GM18870 (cell line): ENCODE data around the gene CYP17A1.
A peak's percentile ranks its signal among the peaks of the same experiment; 100 is the strongest.

Experiments
- ATAC-seq: cut with Tn5 transposase; IDR thresholded peaks from one replicate; pipeline ENCODE4 v1.9.1; 2021; ENCODE audit warnings: moderate library complexity; ENCODE audit not compliant: unreplicated experiment

Gene CYP17A1

GRCh38 chr10:102811346-102811745 is 25.9 kb downstream of the CYP17A1 start:
- ATAC-seq = no peak

DNA sequence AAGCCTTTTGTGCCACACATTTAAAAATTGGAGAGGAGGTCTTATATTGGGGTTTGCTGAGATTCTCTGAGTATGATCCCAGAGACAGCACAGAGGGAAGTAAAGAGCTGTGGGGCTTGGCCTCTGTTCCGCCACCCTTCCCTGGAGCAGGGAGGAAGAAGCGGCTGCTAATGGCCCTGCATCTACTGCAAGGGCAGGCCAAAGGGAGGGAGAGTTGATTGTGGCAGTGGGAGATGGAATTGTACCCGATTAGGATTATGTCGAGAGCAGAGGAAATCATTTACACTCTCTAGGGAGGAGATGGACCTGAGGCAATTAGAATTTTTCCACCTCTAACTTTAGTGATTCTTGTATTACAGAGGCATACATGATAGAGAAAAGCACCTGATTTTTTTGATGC is 28.8 kb downstream of the CYP17A1 start:
- ATAC-seq = no peak

DNA sequence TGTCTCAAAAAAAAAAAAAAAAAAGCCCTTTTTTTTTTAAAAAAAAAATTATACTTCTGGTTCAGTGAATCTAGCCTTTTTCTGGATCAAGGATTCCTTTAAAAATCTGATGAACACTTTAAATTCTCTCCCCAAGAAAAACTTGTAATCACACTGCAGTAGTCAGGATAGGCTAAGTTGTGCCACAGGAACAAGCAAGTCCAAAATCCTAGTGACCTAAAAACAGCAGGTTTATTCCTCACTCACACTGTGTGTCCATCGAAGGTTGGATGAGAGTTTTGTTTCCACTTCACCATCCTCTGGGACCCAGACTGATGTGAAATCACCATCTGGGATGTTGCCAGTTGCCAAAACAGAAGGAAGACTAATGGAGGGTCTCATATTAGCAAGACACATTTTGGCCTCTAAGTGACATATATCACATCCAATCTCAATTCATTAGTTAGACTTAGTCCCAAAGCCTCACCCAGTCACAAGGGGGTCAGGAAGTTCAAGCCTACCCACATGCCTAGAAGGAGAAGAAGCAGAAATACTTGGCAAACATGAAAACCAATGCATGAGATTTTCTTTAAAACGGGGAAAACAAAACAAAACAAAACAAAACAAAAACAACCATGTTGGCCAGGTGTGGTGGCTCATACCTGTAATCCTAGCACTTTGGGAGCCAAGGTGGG is 32.7 kb downstream of the CYP17A1 start:
- ATAC-seq = no peak

- no peak for ATAC-seq
Observed at GRCh38 chr10:102802920-102803534, 34.2 kb downstream of the CYP17A1 start.

DNA sequence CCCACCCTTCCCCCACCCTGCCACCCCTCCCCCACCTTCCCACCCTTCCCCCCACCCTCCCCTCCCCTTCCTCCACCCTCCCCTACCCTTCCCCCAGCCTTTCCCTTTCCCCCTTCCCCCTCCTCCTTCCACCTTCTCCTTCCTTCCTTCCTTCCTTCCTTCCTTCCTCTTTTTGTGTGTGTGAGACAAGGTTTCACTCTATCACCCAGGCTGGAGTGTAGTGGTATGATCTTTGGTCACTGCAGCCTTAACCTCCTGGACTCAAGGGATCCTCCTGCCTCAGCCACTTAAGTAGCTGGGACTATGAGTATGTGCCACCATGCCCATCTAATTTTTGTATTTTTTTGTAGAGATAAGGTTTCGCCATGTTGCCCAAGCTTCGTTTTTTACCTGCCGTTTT is 35.2 kb downstream of the CYP17A1 start:
- ATAC-seq = no peak

DNA sequence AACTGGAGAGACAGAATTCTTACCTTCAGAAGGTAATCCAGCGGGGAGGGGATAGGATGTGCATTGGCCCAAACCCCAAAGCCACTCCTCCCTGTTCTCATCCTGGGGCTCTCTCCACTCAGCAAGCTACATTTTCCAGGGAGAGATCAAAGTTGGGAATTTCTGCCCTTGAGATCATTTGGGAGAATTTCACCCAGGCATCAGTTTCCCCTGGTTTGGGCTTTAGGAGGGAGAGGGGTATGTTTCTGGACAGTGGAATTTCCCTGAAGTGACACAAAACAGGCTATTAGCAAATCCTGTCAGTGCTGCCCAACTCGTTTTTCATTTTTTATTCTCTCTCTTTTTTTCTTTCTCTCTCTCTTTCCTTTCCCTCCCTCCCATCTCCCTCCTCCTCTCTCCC is 35.7 kb downstream of the CYP17A1 start:
- no peak for ATAC-seq

DNA sequence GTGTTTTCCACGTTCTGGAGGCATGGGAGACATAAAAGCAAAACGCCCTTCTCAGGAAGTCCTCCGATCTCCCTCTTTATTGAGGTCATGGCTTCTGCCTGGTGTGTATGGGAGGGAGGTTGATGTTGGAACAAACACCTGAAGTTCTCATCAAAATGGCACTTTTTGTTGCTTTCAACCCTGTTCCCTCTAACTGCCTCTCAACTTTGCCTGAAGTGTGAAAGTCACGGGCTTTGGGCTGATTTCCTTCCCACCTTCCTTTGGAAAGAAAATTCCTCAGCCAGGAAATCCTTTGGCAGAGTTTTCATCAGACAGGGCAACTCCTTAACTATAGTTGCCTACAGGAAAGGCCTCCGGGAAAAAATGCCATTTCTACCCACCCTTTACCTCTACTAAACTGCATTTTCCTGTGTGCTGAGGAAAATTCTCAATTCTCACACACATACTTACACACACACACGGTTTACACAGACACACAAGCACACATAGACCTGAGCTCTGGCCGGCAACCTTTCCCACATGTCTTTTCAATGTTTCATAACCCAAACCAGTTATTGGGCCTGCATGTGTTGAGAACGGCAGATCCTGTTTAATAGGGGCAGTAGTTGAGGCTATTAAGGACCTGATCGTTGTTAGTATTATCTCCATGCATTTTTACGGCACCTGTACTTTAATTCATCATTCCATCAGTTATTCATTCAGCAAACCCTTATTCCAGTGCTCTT is 36.4 kb downstream of the CYP17A1 start:
- no peak for ATAC-seq

DNA sequence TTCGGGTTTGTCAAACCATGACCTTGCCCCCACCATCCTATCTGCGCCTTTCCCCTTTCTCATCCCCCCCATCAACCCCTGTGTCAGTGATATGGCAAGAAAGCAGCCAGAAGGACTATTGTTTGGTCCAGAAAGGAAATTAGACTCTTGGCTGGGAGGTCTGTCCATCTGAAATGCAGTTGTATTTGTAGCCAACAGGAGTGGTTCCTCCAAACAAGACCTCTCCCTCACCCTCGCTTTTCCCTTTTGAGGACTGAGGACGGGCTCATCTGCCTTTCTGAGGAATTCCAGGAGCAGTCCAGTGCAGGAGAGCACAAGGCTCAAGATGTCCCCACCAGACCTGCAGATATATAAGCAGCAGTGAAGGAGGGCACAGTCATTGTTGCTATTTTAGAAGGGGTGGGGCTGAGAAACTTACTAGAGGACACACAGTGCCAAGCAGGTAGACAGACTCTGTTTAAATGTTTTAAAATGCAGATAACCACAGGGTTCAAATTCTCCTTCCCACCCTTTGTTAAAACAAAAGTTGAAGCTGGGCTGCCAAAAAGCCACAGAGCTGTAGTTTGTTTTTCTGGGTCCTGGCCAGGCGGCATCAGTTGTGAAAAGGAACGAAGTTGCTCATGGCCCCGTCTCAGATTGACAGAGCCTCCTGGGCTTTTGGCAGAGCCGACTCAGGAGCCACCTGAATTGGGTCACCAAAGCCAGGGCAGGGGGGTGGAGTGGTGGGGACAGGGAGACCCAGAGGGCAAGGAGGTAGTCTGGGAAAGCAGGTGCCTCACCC is 37.3 kb downstream of the CYP17A1 start:
- ATAC-seq = no peak

DNA sequence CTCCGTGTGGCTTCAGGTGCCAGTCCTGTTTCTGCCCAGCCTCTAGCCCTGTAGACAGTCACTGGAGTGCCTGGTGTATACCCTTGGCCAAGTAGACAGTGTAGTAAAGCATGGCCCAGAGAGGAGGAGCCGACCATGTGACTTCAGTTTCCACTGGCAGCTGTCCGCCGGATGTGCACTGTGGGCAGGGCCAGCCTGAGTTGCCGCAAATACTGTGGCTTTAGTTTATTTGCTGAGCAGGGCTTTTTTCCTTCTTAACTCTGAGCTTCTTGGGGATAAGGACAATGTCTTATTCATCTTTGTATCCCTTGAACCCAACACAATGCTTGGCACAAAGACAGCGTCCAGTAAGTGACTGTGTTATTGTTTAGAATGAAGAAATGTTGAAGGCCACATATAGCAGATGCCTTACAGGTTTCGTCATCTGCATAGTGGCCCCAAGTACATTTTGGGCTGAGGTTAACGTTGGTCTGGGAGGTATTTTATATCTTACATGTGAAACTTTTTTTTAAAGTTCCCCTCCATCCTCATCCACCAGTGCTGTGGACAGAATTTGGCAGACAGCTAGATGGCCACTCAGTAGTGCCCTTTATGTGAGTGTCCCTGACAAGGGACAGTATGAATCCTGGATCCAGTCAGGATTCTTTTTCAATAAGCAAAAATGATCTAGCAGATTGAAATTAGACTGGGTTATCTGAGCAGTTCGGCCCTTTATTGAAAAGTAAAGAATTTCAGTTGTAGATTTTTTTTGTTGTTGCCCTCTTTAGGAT is 40.6 kb downstream of the CYP17A1 start:
- peak; percentile 98 for ATAC-seq

DNA sequence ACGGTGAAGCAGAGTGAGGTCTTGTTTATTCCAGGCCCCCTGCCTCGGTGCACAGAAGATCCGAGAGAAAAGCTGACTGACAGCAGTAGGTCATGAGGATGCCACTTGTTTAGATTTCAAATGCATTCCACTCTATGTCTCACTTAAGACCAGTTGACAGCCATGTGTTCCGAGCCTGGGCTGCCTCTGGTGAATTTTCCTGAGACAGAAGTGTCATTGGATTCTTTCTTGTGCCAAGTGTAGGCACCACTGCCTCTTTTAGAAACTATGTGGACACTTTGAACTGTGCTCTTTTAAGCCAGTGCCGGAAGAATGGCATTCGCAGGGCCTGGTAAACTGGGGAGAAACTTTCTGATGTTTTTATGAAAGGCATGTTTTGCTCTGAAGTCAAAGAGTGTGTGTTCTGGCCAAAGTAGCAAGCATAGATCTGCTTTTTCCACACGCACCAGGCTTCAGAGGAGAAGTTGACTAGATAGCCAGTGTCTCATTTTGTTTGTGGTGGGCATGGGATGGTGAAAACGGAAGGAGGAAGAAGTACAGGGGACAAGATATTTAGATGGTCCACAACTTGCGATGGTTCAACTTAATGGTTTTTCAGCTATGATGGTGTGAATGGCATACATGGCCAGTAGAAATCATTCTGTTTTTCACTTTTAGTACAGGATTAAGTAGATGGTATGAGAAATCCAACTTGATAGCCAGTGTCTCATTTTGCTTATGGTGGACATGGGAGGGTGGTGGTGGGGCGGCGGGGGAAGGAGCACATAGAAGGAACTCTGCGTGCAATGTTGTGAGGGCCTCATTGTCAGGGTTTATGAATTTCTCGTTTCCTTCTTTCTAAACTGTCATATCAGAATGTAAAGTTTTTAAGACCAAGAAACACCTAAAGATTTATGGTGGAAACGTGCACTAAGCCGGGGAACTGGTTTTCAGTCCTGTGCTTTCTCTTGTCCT is 41.5 kb downstream of the CYP17A1 start:
- ATAC-seq = no peak

DNA sequence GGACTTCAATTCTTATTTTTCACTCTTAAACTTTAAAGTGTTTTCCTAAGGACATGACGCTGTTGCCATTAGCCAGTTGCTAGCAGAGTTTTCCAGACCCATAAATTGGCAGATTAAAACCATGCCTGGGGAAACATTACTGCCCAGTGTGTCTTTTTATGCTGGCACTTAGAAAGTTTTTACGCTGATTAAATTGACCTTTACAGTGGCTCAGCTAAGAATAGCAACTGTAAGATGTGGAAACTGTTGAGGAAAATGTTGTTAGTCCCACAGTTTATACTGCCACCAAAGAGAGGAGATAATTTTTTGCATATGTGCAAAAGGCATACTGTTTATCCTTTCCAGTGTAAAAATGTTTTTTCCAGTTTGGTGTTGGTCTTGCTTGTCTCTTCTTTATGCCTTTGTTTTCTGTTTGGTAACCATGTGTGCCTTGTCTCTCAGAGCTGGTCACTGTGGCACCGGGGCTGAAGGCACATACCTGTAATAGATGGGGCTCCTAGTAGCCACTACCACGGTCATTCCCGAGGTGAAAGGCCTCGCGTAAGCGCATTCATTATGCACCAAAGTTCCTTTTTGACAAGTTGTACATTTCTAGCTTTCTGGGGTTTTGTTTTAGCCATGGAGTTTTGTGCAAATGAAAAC is 45.3 kb downstream of the CYP17A1 start:
- ATAC-seq = no peak

- ATAC-seq = no peak
Observed at GRCh38 chr10:102785818-102786217, 51.4 kb downstream of the CYP17A1 start.

- ATAC-seq = no peak
Observed at GRCh38 chr10:102783568-102783967, 53.6 kb downstream of the CYP17A1 start.

GRCh38 chr10:102782673-102783551 is 54.3 kb downstream of the CYP17A1 start:
- no peak for ATAC-seq

GRCh38 chr10:102781921-102782557 is 55.2 kb downstream of the CYP17A1 start:
- no peak for ATAC-seq

DNA sequence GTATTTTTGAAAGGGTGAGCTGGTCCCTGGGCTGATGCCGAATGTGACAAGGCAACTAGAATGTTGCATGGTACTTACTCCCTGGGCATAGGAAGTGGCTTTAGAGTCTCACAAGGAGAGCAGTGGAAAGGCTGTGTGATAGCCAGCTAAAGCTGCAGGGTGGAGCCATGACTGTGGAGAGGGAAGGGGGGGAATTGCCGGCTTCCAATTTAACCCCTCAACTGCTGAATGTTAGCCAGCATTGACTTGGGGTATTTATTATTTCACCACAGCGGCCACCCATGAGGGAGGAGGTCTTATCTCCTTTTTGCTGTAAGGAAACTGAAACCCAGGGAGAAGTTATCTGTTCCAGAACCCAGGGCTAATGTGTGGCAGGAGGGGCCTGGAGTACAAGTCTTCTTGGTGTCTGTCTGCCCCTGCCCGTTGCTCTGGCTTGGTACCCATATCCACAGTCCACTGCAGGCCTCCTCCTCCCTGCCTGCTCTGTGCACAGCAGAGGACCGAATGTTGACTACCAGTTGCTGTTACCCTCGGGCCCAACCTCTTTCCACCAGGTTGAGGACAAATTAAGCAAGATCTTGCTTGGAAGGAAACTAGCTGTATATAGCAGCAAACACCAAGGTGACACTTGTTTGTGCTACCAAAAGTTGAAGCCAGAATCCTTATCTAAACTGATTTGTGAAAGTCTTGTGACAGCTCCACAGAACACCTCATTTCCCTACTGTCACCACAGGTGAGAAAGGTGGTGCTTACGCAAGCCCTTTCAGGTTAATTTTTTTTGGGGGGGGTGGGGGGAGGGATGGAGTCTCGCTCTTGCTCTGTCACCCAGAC is 55.9 kb downstream of the CYP17A1 start:
- ATAC-seq = no peak
